Right renal pelvis (tissue), 4 donors: Measurements from ENCODE around the gene PSD. TPM values are rescaled to one million over a fixed set of nuclear protein-coding genes. Genes with fewer than 3 reads are reported as not detected.

Source experiments
- DNase-seq, 4 donors: peaks; one replicate each; pipeline ENCODE4 v3.0.0-alpha.2; 2013; ENCODE audit warnings: low read depth in 4 of 4, low spot score in 3 of 4, missing footprints in 1 of 4
- polyA plus RNA-seq, 4 donors: library from polyadenylated mRNA; unstranded; fragments of 120-200 nt; gene quantifications; one replicate each; pipeline ENCODE4 v1.2.1, GENCODE V29; 2013; ENCODE audit not compliant: insufficient read length in 4 of 4

PSD gene
- polyA plus RNA-seq, 4 donors: 7.3 to 13.6 (median 9.3) TPM

DNA sequence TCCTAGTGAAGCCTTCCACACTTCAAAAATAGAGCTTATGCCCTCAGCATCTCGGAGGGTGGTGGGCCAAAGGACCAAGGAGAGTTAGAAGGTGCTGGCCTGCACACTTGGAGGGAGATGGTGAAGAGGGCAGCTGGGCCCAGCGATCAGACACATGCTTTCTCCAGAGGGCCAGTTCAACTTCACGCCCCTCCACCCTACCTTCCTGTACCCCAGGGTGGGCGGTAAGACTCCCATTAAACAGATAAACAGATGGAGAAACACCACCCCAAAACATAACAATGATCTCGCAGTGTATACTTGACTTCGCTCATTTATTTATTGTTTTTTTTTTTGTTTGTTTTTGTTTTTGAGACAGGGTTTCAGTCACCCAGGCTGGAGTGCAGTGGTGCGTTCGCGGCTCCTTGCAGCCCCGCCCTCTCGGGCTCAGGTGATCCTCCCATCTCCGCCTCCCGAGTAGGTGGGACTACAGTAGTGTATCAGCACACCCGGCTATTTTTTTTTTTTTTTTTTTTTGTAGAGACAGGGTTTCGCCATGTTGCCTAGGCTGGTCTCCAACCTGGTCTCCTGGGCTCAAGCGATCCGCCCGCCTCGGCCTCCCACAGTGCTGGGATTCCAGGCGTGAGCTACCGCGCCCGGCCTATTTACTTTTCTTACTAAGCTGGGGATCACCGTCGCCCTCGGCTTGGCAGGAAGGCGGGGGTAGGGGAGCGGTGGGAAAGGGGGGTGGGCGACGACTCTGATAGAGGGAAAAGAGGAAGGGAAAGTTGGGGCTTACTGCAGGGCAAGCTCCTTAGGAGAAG, 30.9 kb upstream of the PSD start:
- DNase-seq: peak in 2 of 4 donors; percentile 48 to 62

GRCh38 chr10:102444851-102445250, 26.3 kb upstream of the PSD start:
- DNase-seq: no peak

GRCh38 chr10:102438374-102438773, 19.8 kb upstream of the PSD start:
- no peak for DNase-seq

DNA sequence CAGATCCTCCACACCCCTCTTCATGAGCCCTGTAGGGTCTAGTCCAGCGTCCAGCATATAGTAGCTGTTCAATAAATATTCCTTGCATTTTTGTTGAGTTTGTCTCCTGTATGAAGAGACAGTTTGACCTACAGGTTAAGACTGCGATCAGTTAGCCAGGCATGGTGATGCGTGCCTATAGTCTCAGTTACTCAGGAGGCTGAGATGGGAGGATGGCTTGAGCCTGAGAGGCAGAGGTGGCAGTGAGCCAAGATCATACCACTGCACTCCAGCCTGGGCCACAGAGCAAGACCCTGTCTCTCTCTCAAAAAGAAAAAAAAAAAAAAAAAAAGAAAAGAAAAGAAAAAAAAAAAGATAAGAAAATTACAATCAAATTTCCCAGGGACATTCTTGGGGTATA, 18.9 kb upstream of the PSD start:
- DNase-seq: no peak

GRCh38 chr10:102436312-102436711, 17.7 kb upstream of the PSD start:
- no peak for DNase-seq

DNA sequence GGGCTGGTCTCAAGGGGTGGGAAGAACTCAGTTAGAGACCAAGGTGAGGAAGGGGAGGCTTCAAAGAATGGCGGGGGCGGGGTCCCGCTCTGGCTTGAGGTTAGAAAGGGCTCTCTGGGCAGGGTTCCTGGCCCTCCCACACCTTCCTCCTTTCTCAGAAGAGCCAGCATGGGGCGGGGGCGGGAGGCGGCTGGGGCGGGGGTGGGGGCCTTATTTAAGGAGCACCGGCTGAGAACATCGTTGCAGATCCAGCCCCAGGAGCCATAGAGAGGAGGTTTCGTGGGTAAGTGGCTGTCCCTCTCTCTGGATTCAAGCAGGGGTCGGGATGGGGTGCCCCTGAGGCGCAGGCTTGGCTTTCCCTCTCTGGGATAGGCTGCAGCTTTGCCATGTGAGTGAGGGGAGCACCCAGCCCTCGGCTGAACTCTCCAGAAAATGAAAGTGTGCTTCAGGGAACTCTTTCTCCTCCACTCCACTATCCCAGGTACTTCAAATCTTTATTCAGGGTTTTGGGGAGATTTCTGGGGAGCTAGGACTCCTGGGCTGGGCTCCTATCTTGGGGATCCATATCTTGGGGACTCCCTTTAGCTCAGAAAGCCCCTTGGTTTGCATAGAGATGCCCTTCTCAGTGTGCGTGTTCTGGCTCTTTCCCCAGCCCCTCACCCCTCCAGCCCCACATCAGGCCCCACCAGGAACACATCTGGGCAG, 17.1 kb upstream of the PSD start:
- DNase-seq: no peak

- DNase-seq: no peak
These were observed 16.5 kb upstream of the PSD start for GRCh38 chr10:102435133-102435497.

DNA sequence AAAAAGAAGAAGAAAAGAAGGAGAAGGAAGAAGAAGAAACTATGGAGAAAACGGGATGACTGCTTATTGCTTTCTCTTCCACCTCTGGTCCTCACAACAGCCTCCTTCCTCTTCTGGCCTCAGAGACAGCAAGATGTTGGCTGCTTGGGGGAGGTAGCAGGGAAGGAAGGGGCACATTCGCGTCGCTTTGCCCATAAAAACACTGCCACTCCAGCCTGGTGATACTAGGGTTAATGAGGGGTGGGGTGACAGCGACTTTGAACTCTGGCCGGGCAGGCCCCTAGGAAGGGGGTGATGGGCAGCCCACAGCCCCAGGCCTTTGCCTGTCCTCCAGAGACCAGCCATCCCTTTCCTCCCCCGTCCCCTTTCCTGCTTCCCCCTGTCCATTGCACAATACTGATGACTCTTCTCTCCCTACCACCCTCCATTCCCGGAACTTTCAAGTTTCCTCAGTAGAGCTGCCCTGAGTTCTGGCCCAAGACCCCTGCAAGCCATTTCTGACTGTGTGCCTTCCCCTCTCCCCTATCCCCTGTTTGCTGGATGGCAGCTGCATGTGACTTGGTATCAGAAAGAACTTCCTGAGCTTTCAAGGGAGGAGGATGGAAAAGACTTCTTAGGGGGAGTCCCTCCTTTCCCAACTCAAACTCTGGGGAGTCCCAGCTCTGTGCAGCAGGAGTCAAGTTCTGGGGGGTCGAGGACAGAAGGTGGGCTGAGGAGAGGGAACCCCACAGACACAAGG, 16.0 kb upstream of the PSD start:
- DNase-seq: no peak

- no peak for DNase-seq
These were observed 15.0 kb upstream of the PSD start for GRCh38 chr10:102433619-102434046.

GRCh38 chr10:102432162-102432950, 13.8 kb upstream of the PSD start, which contains the start of gene CUEDC2:
TSS of gene CUEDC2 (minus strand) at chr10:102432574. CDS start at chr10:102425188, 7,386 bp downstream.
- peak; percentile 96 to 98 (median 96) for DNase-seq

GRCh38 chr10:102431452-102432124, 13.0 kb upstream of the PSD start:
- DNase-seq: no peak

- DNase-seq: no peak
These were observed 10.9 kb upstream of the PSD start for GRCh38 chr10:102429468-102429867.

- no peak for DNase-seq
These were observed 8.3 kb upstream of the PSD start for GRCh38 chr10:102426803-102427287.

DNA sequence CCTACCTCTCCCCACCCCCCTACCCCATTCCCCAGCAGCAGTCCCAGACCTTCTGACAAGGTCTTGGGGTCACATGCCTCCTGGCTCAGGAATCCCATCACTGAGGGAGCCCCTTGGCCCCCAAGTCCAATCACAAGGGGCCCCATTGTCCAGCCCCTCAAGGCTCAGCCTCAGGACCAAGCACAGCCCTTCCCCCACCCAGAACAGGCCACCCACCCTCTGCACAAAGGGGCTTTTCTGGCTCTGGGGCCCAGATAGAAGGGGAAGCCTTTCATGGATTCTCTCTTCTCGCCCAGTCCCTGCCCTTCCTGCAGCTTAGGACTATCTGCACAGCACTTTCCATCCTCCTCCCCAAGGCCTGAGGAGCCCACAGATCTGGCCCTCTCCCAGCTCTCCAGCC, 6.9 kb upstream of the PSD start:
- no peak for DNase-seq

DNA sequence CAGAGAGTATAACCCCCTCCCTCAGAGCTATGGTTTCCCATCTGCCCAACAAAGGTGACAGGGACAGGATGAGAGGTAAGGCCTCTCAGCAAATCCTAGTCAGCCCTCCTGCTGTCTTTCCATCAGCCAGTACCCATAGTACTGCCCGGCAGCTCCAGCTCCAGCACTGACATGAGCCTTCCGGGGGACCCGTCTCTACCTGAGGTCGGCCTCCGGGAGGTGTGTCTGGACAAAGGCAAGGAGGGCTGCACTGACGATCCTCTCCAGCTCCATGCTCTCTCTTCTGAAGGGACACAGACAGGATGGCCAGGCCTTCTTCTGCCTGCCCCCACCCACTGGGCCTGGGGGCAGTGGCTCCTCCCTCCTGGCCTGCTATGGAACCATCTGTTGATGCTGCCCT, 6.3 kb upstream of the PSD start:
- no peak for DNase-seq

DNA sequence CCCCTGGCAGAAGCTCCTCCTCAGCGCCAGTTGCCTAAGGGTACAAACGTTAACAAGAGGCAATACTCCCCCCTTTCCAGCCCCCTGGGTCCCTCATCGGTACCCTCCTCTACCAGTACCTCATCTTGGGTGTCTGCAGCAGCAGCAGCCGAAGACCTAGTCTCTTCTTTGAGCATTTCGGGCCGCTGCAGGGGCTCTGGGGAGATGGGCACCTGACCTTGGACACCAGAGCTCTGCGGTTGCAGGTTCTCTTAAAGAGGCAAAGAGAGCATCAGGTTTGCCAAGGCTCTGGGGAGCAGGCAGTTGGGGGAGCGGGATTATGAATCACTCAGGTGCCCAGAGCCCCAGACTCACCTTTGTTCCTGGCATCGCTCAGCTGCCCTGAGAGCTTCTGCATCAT, 5.6 kb upstream of the PSD start:
- DNase-seq: no peak

GRCh38 chr10:102423372-102423968, 4.9 kb upstream of the PSD start:
- DNase-seq: no peak

DNA sequence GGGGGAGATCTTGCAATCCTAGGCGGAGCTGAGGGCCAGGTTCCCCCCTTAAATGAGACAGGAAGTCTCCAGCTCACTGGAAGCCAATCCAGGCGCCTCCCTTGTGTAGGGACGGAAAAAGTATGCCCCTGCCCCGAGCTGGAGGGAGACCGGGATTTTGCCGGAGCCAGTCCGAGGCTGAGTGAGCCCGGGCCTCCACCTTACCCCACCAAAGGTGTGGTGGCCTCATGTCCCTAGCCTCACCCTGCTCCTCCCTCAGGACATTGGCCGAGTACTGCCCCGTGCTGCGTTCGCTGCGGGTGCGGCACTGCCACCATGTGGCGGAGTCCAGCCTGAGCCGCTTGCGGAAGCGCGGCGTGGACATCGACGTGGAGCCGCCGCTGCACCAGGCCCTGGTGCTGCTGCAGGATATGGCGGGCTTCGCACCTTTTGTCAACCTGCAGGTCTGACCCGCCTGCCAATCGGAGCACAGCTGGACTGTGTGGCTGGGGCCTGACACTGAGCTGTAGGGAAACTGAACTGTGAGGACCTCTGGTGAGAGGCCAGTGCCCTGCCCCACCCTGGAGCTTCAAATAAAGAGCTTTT, 4.1 kb upstream of the PSD start:
- DNase-seq: no peak
